ENCODE results near the gene CIDEC. TPM values are rescaled to one million over a fixed set of nuclear protein-coding genes. Genes with fewer than 3 reads are reported as not detected.

Gene CIDEC
- total and polyA plus RNA-seq, 2 of the 13 experiments (the other 11 are each of a cell fraction or from before 2014, with no cell fraction given): 2.5 to 10.4 TPM

DNA sequence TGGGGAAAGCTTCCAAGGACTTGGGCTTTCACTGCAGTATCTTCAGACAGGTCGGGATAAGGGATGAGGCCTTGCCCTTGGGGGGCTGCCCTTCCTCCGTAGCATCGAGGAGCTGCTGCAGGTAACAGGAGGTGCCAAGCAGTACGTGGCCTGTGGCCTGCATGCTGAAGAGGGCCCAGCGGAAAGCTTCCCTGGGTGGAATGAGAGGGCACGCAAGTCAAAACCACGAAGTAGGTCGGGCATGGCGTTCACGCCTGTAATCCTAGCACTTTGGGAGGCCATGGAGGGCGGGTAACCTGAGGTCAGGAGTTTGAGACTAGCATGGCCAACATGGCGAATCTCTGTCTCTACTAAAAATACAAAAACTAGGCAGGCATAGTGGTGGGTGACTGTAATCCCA, 12.9 kb downstream of the CIDEC start:
- no peak overlapping the region for H2AFZ ChIP-seq (ENCODE audit: low read length)
- H3K4me3 ChIP-seq (replicated peaks in 1 of 3; ENCODE audit: insufficient read depth in 1 of 3, low read depth in 2 of 3, low read length in 3 of 3): no peak overlapping the region
- H3K27ac ChIP-seq (ENCODE audit: extremely low read length, insufficient read depth, low read length): no peak overlapping the region
- no TSS peak for BruUV-seq (replicated peaks)
- no peak overlapping the region for H3K9ac ChIP-seq (ENCODE audit: insufficient read depth, low read depth, low read length)
- TF ChIP-seq ZMAT3 (CRISPR knock-in tag; conservative IDR thresholded peaks at IDR 0.05): no peak
- ChIA-PET POLR2A (no interaction called here), CTCF (ENCODE audit: low intra/inter-chr PET ratio, low total read pairs) (no interaction called here)
- intact Hi-C loops (cut with micrococcal nuclease; ENCODE audit: unreplicated experiment) (no loop called here), in situ Hi-C loops (cut with HindIII; ENCODE audit: extremely low pct_ligation_motif_present, low pct_unique_long_range_greater_than_20kb) (no loop called here)
- no peaks in the 10 kb centered on the region for H3K79me2 ChIP-seq (ENCODE audit: insufficient read depth, low read length)
- no peaks in the 10 kb centered on the region for H3K9me3 ChIP-seq (ENCODE audit: low read length)
- ATAC-seq (no peak), FAIRE-seq (no peak), DNase-seq (ENCODE audit: low spot score) (no peak)
- no peaks in the 10 kb centered on the region for H4K20me1 ChIP-seq (ENCODE audit: insufficient read depth, low read length)
- H3K4me1 ChIP-seq (ENCODE audit: insufficient read depth, low read length): peaks cover 39% of the 10 kb centered on the region
- WGBS (ENCODE audit: low lambda C conversion rate): 97% methylated on average over 11 of the region's 12 CpGs
- H3K36me3 ChIP-seq (replicated peaks in 1 of 2; ENCODE audit: control insufficient read depth in 1 of 2, insufficient read depth in 2 of 2, low read length in 2 of 2): no peaks in the 10 kb centered on the region
- no peaks in the 10 kb centered on the region for H3K27me3 ChIP-seq (ENCODE audit: control insufficient read depth in 1 of 2, insufficient read depth in 2 of 2, low read length in 2 of 2)
- no peak overlapping the region for H3K4me2 ChIP-seq (ENCODE audit: low read depth, low read length)

DNA sequence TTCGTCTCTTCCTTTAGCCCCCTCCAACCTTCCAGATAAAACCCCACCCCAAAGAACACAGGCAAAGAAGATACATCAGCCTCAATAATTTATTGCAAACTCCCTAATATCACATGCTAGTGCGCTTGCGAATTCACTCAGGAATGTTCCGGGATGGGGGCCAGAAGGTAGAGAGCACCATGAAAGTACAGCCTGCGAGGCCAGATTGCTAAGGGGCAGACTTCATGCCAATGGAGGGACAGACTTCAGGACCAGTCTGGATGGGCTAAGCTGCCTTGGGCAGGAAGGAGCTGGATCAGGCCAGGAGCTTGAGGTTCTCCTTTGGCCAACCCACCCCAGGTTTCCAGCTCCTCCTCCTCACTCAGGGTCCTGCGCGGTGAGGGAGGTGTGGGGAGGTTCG, 13.4 kb downstream of the CIDEC start:
- no peak overlapping the region for H3K27ac ChIP-seq (ENCODE audit: extremely low read length, insufficient read depth, low read length)
- in situ Hi-C loops (cut with HindIII; ENCODE audit: extremely low pct_ligation_motif_present, low pct_unique_long_range_greater_than_20kb) (no loop called here), intact Hi-C loops (cut with micrococcal nuclease; ENCODE audit: unreplicated experiment) (no loop called here)
- WGBS (ENCODE audit: low lambda C conversion rate): 97% methylated on average over 5 of the region's 8 CpGs
- H3K27me3 ChIP-seq (ENCODE audit: control insufficient read depth in 1 of 2, insufficient read depth in 2 of 2, low read length in 2 of 2): no peaks in the 10 kb centered on the region
- H3K4me3 ChIP-seq (replicated peaks in 1 of 3; ENCODE audit: insufficient read depth in 1 of 3, low read depth in 2 of 3, low read length in 3 of 3): no peak overlapping the region
- ChIA-PET CTCF (ENCODE audit: low intra/inter-chr PET ratio, low total read pairs) (no interaction called here), POLR2A (interaction anchor here (3.5 to 6.6 kb wide), 2 partner anchors 24 to 34 kb away, joined by 35 to 153 read pairs; partner anchors contain the start of genes IL17RE and JAGN1)
- peaks cover 44% of the 10 kb centered on the region for H3K4me1 ChIP-seq (ENCODE audit: insufficient read depth, low read length)
- no peaks in the 10 kb centered on the region for H3K9me3 ChIP-seq (ENCODE audit: low read length)
- no peak overlapping the region for H3K4me2 ChIP-seq (ENCODE audit: low read depth, low read length)
- DNase-seq (ENCODE audit: low spot score): no peak
- no peak overlapping the region for H3K9ac ChIP-seq (ENCODE audit: insufficient read depth, low read depth, low read length)
- BruUV-seq (replicated peaks): no TSS peak
- ATAC-seq: no peak
- H3K36me3 ChIP-seq (replicated peaks in 1 of 2; ENCODE audit: control insufficient read depth in 1 of 2, insufficient read depth in 2 of 2, low read length in 2 of 2): no peaks in the 10 kb centered on the region
- no peak overlapping the region for H2AFZ ChIP-seq (ENCODE audit: low read length)
- no peak for FAIRE-seq
- no peaks in the 10 kb centered on the region for H4K20me1 ChIP-seq (ENCODE audit: insufficient read depth, low read length)
- no peaks in the 10 kb centered on the region for H3K79me2 ChIP-seq (ENCODE audit: insufficient read depth, low read length)
- TF ChIP-seq ZBTB7B (CRISPR knock-in tag; IDR thresholded peaks at IDR 0.05): no peak
- TF ChIP-seq KLF12 (CRISPR knock-in tag; IDR thresholded peaks at IDR 0.05; ENCODE audit: borderline replicate concordance): no peak
- no peak for TF ChIP-seq SRSF1 (optimal IDR thresholded peaks at IDR 0.05; ENCODE audit: low read depth, low read length)
- TF ChIP-seq, protein P1, sequence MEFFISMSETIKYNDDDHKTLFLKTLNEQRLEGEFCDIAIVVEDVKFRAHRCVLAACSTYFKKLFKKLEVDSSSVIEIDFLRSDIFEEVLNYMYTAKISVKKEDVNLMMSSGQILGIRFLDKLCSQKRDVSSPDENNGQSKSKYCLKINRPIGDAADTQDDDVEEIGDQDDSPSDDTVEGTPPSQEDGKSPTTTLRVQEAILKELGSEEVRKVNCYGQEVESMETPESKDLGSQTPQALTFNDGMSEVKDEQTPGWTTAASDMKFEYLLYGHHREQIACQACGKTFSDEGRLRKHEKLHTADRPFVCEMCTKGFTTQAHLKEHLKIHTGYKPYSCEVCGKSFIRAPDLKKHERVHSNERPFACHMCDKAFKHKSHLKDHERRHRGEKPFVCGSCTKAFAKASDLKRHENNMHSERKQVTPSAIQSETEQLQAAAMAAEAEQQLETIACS (CRISPR knock-in tag; IDR thresholded peaks at IDR 0.05): no peak
- TF ChIP-seq ZNF572 (CRISPR knock-in tag; IDR thresholded peaks at IDR 0.05): no peak
- no peak for TF ChIP-seq ARNT (IDR thresholded peaks at IDR 0.05)
- TF ChIP-seq ZNF775 (CRISPR knock-in tag; IDR thresholded peaks at IDR 0.05; ENCODE audit: borderline replicate concordance): no peak
- no peak for TF ChIP-seq ZNF563 (CRISPR knock-in tag; IDR thresholded peaks at IDR 0.05)
- TF ChIP-seq POLR2AphosphoS2 (IDR thresholded peaks at IDR 0.05; ENCODE audit: low read depth, low read length): no peak
- TF ChIP-seq, protein P2, sequence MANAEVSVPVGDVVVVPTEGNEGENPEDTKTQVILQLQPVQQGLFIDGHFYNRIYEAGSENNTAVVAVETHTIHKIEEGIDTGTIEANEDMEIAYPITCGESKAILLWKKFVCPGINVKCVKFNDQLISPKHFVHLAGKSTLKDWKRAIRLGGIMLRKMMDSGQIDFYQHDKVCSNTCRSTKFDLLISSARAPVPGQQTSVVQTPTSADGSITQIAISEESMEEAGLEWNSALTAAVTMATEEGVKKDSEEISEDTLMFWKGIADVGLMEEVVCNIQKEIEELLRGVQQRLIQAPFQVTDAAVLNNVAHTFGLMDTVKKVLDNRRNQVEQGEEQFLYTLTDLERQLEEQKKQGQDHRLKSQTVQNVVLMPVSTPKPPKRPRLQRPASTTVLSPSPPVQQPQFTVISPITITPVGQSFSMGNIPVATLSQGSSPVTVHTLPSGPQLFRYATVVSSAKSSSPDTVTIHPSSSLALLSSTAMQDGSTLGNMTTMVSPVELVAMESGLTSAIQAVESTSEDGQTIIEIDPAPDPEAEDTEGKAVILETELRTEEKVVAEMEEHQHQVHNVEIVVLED (CRISPR knock-in tag; IDR thresholded peaks at IDR 0.05; ENCODE audit: borderline replicate concordance): no peak
- TF ChIP-seq ZBTB42 (CRISPR knock-in tag; IDR thresholded peaks at IDR 0.05): no peak
- no peak for TF ChIP-seq KDM6A (CRISPR knock-in tag; IDR thresholded peaks at IDR 0.05; ENCODE audit: low read depth)
- TF ChIP-seq, protein P3, sequence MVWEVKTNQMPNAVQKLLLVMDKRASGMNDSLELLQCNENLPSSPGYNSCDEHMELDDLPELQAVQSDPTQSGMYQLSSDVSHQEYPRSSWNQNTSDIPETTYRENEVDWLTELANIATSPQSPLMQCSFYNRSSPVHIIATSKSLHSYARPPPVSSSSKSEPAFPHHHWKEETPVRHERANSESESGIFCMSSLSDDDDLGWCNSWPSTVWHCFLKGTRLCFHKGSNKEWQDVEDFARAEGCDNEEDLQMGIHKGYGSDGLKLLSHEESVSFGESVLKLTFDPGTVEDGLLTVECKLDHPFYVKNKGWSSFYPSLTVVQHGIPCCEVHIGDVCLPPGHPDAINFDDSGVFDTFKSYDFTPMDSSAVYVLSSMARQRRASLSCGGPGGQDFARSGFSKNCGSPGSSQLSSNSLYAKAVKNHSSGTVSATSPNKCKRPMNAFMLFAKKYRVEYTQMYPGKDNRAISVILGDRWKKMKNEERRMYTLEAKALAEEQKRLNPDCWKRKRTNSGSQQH (CRISPR knock-in tag; IDR thresholded peaks at IDR 0.05; ENCODE audit: low read depth): no peak
- TF ChIP-seq SOX6 (IDR thresholded peaks at IDR 0.05): no peak
- TF ChIP-seq SOX6 (CRISPR knock-in tag; IDR thresholded peaks at IDR 0.05): no peak
- TF ChIP-seq BCL6 (CRISPR knock-in tag; IDR thresholded peaks at IDR 0.05): no peak
- no peak for TF ChIP-seq TOPORS (CRISPR knock-in tag; IDR thresholded peaks at IDR 0.05)

All from HepG2 (cell line).